Medulla oblongata (tissue), 1 donor: ENCODE measurements around the gene CD300LG.

ENCODE experiments used
- DNase-seq: peaks from one replicate; pipeline ENCODE4 v3.0.0-alpha.2; 2015; ENCODE audit errors: extremely low spot score

The CD300LG gene

GRCh38 chr17:43907425-43907981 lies 60.5 kb downstream of the CD300LG start, which contains the start of gene MPP2:
Gene MPP2 (minus strand): TSS chr17:43907536. CDS start chr17:43904460, 3,076 bp downstream.
- DNase-seq, result peak; percentile 89

- peak; percentile 91 for DNase-seq
These were observed 61.2 kb downstream of the CD300LG start for GRCh38 chr17:43907998-43908721.

- DNase-seq, result peak; percentile 78
These were observed 62.7 kb downstream of the CD300LG start for GRCh38 chr17:43909537-43910231.

- DNase-seq, result no peak
These were observed 64.9 kb downstream of the CD300LG start for GRCh38 chr17:43911904-43912303.

GRCh38 chr17:43912635-43913304 lies 65.8 kb downstream of the CD300LG start:
- DNase-seq, result no peak
